Fibroblast of the aortic adventitia (primary cell): ENCODE data around the gene NFIX. TPM values are rescaled to one million over a fixed set of nuclear protein-coding genes. Genes with fewer than 3 reads are reported as not detected.

Source experiments
- DNase-seq: peaks from one replicate; pipeline ENCODE4 v3.0.0-alpha.2; 2010; ENCODE audit warnings: low read depth
- H3K4me3 ChIP-seq: 2 replicates; pipeline ENCODE4 v1.5.1; 2011; ENCODE audit warnings: low read depth, mild to moderate bottlenecking, control low read depth, low read length, moderate library complexity
- CTCF ChIP-seq: IDR thresholded peaks from 2 replicates; pipeline ENCODE4 v1.5.1; 2011; ENCODE audit warnings: mild to moderate bottlenecking, low read length, control low read depth, inconsistent platforms; ENCODE audit not compliant: insufficient read depth
- total RNA-seq: library from RNA; depleted of rRNA; stranded (reverse); fragments of >200 nt; gene quantifications from 2 replicates; pipeline ENCODE4 v1.2.3, GENCODE V29; 2012; ENCODE audit warnings: low replicate concordance

NFIX gene
- total RNA-seq, 1 donor = 160 TPM

GRCh38 chr19:13034636-13035035, 39.4 kb downstream of the NFIX start:
- TF ChIP-seq CTCF = no peak
- H3K4me3 ChIP-seq = no peak overlapping the region
- peak; percentile 39 for DNase-seq

DNA sequence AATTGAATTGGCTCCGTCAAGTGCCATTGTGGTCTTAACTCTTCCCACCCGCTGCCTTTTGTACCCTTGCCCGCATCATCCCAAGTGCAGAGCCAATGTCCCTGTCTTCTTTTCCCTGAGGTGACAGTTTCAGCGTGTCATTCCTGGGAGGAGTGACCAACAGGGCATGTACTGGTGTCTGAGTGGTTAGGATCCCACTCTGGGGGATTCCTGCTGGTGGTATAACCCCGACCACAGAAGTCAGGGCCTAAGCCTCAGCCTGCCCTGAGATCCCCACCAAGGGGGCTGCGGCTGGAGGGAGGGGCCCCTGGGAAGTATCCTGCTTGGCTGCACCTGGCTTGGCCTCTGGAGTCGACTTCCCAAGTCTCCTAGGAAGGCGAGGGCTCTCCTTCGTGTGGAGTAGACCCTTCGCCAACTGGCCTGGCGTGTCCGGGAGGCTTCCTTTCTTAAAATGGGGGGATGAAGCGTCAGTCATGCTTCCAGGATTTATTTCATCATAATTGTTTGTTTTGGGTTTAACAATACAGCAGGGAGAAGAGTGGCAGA, 40.6 kb downstream of the NFIX start:
- TF ChIP-seq CTCF = no peak
- no peak overlapping the region for H3K4me3 ChIP-seq

GRCh38 chr19:13036366-13036976, 41.2 kb downstream of the NFIX start:
- H3K4me3 ChIP-seq = no peak overlapping the region
- DNase-seq = peak; percentile 89
- TF ChIP-seq CTCF = peak; percentile 20

More for the DNA sequence above, 40.6 kb downstream of the NFIX start:
- no peak for DNase-seq

GRCh38 chr19:13037161-13037560, 41.9 kb downstream of the NFIX start:
- DNase-seq = peak; percentile 85
- no peak overlapping the region for H3K4me3 ChIP-seq
- no peak for TF ChIP-seq CTCF

- no peak for TF ChIP-seq CTCF
- no peak overlapping the region for H3K4me3 ChIP-seq
- no peak for DNase-seq
These were observed 42.5 kb downstream of the NFIX start for GRCh38 chr19:13037731-13038130.

GRCh38 chr19:13038306-13039210, 43.3 kb downstream of the NFIX start:
- DNase-seq = no peak
- TF ChIP-seq CTCF = no peak
- H3K4me3 ChIP-seq = no peak overlapping the region
